B cell (primary cell): ENCODE data around the gene PTPRM.

Experiments
- EZH2 ChIP-seq: IDR thresholded peaks from 2 replicates; pipeline ENCODE4 v1.6.1; 2012; ENCODE audit warnings: borderline replicate concordance, low read depth, mild to moderate bottlenecking, moderate library complexity, low read length; ENCODE audit not compliant: insufficient read depth, poor library complexity, severe bottlenecking
- TF ChIP-seq, protein P1 (sequence below): fragments of 200-600 bp; IDR thresholded peaks from one replicate; pipeline ENCODE4 v1.8.0; 2022; ENCODE audit warnings: antibody characterized with exemption, mild to moderate bottlenecking

GRCh38 chr18:8165095-8165494, 598.0 kb downstream of the PTPRM start:
- TF ChIP-seq, protein P1, sequence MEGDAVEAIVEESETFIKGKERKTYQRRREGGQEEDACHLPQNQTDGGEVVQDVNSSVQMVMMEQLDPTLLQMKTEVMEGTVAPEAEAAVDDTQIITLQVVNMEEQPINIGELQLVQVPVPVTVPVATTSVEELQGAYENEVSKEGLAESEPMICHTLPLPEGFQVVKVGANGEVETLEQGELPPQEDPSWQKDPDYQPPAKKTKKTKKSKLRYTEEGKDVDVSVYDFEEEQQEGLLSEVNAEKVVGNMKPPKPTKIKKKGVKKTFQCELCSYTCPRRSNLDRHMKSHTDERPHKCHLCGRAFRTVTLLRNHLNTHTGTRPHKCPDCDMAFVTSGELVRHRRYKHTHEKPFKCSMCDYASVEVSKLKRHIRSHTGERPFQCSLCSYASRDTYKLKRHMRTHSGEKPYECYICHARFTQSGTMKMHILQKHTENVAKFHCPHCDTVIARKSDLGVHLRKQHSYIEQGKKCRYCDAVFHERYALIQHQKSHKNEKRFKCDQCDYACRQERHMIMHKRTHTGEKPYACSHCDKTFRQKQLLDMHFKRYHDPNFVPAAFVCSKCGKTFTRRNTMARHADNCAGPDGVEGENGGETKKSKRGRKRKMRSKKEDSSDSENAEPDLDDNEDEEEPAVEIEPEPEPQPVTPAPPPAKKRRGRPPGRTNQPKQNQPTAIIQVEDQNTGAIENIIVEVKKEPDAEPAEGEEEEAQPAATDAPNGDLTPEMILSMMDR, result no peak
- TF ChIP-seq EZH2, result no peak
